ENCODE measurements around the gene SLC35B2.
A peak's percentile ranks its signal among the peaks of the same experiment; 100 is the strongest.

The SLC35B2 gene

GRCh38 chr6:44237813-44238433 lies 19.4 kb downstream of the SLC35B2 start (continued):
- TF ChIP-seq, protein P1, sequence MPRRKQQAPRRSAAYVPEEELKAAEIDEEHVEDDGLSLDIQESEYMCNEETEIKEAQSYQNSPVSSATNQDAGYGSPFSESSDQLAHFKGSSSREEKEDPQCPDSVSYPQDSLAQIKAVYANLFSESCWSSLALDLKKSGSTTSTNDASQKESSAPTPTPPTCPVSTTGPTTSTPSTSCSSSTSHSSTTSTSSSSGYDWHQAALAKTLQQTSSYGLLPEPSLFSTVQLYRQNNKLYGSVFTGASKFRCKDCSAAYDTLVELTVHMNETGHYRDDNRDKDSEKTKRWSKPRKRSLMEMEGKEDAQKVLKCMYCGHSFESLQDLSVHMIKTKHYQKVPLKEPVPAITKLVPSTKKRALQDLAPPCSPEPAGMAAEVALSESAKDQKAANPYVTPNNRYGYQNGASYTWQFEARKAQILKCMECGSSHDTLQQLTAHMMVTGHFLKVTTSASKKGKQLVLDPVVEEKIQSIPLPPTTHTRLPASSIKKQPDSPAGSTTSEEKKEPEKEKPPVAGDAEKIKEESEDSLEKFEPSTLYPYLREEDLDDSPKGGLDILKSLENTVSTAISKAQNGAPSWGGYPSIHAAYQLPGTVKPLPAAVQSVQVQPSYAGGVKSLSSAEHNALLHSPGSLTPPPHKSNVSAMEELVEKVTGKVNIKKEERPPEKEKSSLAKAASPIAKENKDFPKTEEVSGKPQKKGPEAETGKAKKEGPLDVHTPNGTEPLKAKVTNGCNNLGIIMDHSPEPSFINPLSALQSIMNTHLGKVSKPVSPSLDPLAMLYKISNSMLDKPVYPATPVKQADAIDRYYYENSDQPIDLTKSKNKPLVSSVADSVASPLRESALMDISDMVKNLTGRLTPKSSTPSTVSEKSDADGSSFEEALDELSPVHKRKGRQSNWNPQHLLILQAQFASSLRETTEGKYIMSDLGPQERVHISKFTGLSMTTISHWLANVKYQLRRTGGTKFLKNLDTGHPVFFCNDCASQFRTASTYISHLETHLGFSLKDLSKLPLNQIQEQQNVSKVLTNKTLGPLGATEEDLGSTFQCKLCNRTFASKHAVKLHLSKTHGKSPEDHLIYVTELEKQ (tag by site-specific recombination; IDR thresholded peaks at IDR 0.05; ENCODE audit: borderline replicate concordance): peak; percentile 40; the same call in 1 of the 2 replicates
- TF ChIP-seq KLF16 (tag by site-specific recombination; IDR thresholded peaks at IDR 0.05) (peak; percentile 75), ZNF510 (tag by site-specific recombination; IDR thresholded peaks at IDR 0.05; ENCODE audit: insufficient replicate concordance) (no peak), ZNF2 (tag by site-specific recombination; IDR thresholded peaks at IDR 0.05) (peak; percentile 89), ZNF324 (tag by site-specific recombination; IDR thresholded peaks at IDR 0.05) (peak; percentile 94), ZNF501 (tag by site-specific recombination; IDR thresholded peaks at IDR 0.05) (peak; percentile 91), PRDM10 (tag by site-specific recombination; IDR thresholded peaks at IDR 0.05) (peak; percentile 91), ZNF214 (tag by site-specific recombination; IDR thresholded peaks at IDR 0.05; ENCODE audit: borderline replicate concordance) (no peak), ZFP69B (tag by site-specific recombination; IDR thresholded peaks at IDR 0.05) (peak; percentile 35; the same call in 1 of the 2 replicates), YY1 (tag by site-specific recombination; IDR thresholded peaks at IDR 0.05) (peak; percentile 54; the same call in 1 of the 2 replicates), ZSCAN30 (tag by site-specific recombination; IDR thresholded peaks at IDR 0.05) (peak; percentile 73), ZSCAN18 (tag by site-specific recombination; IDR thresholded peaks at IDR 0.05) (0 out of 2 replicates have a peak, but pooled peaks have one; percentile 25), HOXA7 (CRISPR knock-in tag; IDR thresholded peaks at IDR 0.05; ENCODE audit: borderline replicate concordance) (no peak), GLIS2 (tag by site-specific recombination; IDR thresholded peaks at IDR 0.05) (peak; percentile 86; the same call in 1 of the 2 replicates)
- TF ChIP-seq, protein P2, sequence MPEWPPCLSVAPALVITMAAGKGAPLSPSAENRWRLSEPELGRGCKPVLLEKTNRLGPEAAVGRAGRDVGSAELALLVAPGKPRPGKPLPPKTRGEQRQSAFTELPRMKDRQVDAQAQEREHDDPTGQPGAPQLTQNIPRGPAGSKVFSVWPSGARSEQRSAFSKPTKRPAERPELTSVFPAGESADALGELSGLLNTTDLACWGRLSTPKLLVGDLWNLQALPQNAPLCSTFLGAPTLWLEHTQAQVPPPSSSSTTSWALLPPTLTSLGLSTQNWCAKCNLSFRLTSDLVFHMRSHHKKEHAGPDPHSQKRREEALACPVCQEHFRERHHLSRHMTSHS (tag by site-specific recombination; IDR thresholded peaks at IDR 0.05): no peak
- TF ChIP-seq, protein P3, sequence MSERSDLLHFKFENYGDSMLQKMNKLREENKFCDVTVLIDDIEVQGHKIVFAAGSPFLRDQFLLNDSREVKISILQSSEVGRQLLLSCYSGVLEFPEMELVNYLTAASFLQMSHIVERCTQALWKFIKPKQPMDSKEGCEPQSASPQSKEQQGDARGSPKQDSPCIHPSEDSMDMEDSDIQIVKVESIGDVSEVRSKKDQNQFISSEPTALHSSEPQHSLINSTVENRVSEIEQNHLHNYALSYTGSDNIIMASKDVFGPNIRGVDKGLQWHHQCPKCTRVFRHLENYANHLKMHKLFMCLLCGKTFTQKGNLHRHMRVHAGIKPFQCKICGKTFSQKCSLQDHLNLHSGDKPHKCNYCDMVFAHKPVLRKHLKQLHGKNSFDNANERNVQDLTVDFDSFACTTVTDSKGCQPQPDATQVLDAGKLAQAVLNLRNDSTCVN (tag by site-specific recombination; optimal IDR thresholded peaks at IDR 0.05): peak; percentile 59
- TF ChIP-seq, protein P4, sequence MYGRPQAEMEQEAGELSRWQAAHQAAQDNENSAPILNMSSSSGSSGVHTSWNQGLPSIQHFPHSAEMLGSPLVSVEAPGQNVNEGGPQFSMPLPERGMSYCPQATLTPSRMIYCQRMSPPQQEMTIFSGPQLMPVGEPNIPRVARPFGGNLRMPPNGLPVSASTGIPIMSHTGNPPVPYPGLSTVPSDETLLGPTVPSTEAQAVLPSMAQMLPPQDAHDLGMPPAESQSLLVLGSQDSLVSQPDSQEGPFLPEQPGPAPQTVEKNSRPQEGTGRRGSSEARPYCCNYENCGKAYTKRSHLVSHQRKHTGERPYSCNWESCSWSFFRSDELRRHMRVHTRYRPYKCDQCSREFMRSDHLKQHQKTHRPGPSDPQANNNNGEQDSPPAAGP (tag by site-specific recombination; IDR thresholded peaks at IDR 0.05): peak; percentile 93
- TF ChIP-seq, protein P5, sequence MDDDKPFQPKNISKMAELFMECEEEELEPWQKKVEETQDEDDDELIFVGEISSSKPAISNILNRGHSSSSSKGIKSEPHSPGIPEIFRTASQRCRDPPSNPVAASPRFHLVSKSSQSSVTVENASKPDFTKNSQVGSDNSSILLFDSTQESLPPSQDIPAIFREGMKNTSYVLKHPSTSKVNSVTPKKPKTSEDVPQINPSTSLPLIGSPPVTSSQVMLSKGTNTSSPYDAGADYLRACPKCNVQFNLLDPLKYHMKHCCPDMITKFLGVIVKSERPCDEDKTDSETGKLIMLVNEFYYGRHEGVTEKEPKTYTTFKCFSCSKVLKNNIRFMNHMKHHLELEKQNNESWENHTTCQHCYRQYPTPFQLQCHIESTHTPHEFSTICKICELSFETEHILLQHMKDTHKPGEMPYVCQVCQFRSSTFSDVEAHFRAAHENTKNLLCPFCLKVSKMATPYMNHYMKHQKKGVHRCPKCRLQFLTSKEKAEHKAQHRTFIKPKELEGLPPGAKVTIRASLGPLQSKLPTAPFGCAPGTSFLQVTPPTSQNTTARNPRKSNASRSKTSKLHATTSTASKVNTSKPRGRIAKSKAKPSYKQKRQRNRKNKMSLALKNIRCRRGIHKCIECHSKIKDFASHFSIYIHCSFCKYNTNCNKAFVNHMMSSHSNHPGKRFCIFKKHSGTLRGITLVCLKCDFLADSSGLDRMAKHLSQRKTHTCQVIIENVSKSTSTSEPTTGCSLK (tag by site-specific recombination; IDR thresholded peaks at IDR 0.05): no peak
- TF ChIP-seq, protein P6, sequence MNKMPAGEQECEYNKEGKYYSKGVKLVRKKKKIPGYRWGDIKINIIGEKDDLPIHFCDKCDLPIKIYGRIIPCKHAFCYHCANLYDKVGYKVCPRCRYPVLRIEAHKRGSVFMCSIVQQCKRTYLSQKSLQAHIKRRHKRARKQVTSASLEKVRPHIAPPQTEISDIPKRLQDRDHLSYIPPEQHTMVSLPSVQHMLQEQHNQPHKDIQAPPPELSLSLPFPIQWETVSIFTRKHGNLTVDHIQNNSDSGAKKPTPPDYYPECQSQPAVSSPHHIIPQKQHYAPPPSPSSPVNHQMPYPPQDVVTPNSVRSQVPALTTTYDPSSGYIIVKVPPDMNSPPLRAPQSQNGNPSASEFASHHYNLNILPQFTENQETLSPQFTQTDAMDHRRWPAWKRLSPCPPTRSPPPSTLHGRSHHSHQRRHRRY (tag by site-specific recombination; IDR thresholded peaks at IDR 0.05): no peak
- TF ChIP-seq, protein P7, sequence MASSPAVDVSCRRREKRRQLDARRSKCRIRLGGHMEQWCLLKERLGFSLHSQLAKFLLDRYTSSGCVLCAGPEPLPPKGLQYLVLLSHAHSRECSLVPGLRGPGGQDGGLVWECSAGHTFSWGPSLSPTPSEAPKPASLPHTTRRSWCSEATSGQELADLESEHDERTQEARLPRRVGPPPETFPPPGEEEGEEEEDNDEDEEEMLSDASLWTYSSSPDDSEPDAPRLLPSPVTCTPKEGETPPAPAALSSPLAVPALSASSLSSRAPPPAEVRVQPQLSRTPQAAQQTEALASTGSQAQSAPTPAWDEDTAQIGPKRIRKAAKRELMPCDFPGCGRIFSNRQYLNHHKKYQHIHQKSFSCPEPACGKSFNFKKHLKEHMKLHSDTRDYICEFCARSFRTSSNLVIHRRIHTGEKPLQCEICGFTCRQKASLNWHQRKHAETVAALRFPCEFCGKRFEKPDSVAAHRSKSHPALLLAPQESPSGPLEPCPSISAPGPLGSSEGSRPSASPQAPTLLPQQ (tag by site-specific recombination; IDR thresholded peaks at IDR 0.05): peak; percentile 89; the same call in 1 of the 2 replicates

All from HEK293 (cell line).